GM19239 (cell line): Measurements from ENCODE around the gene BUD13.
"Not testable (repeated sequence)": the region's sequence is repeated elsewhere in the genome, so short reads cannot be mapped to it uniquely, and the experiment has no call there.

Experiments
- DNase-seq: peaks from one replicate; pipeline ENCODE4 v3.0.0; 2011; ENCODE audit warnings: low spot score; ENCODE audit not compliant: insufficient read length
- FAIRE-seq: peaks from 2 replicates; lab custom pipeline; 2011; peaks lifted over from hg19 to GRCh38; lab: Jason Lieb, UNC

The BUD13 gene

GRCh38 chr11:116771935-116772334 lies 852 bp downstream of the BUD13 start:
- no peak for DNase-seq
- no peak for FAIRE-seq

GRCh38 chr11:116762132-116762531 lies 10.7 kb downstream of the BUD13 start:
- DNase-seq (no peak), FAIRE-seq (no peak)

GRCh38 chr11:116756044-116756443 lies 16.7 kb downstream of the BUD13 start:
- not testable (repeated sequence) for FAIRE-seq, DNase-seq

- FAIRE-seq (no peak), DNase-seq (no peak)
Measured at GRCh38 chr11:116750070-116750718, 22.6 kb downstream of the BUD13 start.

DNA sequence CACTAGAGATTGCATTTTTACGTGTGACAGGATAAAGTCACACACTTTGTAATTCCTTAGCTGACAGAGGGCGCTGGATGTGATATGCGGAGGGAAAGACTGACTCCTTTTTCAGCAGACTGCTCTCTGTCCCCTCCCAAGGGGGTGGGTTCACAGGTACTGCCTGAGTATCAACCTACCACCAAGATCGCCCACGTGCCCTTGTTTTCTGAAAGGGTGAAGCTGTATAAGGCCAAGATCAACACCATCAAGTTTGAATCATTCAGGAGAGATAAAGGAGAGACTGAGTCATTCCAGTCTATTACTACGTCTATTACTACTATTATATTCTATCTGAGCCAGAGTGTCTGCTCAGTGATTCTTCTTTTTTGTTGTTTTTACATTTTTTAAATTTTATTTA lies 30.7 kb downstream of the BUD13 start:
- no peak for FAIRE-seq
- DNase-seq: no peak

DNA sequence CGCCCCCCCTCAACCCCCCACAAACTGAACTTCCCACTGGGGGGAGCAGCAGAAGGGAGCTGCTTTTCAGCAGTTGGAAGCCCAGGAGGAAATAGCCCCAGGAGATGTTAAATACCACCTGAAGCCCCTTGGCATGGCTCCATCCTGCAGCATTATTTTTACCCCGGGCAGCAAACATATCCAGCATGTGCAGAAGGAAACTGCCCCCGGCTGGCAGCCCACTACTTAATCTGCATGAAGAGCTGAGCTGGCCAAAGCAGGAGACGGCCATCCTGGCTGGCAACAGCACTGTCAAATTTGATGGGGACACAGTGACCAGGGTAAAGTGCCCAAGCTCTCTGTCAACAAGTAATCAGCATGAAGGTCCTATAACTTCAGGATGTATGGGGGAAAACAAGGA lies 32.0 kb downstream of the BUD13 start:
- no peak for DNase-seq

GRCh38 chr11:116738975-116739374 lies 33.8 kb downstream of the BUD13 start:
- no peak for DNase-seq

More for the DNA sequence above, 32.0 kb downstream of the BUD13 start:
- no peak for FAIRE-seq

GRCh38 chr11:116736763-116737162 lies 36.0 kb downstream of the BUD13 start:
- FAIRE-seq (no peak), DNase-seq (no peak)

More at GRCh38 chr11:116738975-116739374, 33.8 kb downstream of the BUD13 start:
- no peak for FAIRE-seq

DNA sequence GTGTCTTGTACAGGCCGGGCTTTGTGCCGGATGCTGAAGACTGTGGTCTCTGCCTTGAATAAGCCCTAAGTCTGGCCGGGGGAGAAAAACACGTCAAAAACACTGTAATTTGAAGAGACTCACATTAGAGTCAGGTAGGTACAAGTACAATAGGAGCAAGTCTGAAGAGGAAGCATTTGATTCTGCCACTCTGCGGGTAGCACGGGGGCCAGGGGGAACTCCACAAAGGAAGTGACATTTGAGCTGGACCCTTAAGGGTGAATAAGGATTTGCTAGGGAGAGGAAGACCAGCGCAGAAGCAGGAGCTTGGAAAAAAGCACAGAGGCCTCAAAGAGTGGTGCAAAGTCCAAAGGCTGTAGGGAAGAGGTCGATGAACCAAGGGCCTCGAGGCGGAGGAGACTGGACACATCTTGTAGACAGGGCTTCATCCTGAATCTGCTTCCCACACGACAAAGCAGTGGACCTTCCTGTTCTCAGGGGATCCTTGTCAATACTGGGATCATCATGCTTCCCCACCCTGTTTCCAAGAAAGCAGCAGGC lies 38.7 kb downstream of the BUD13 start:
- DNase-seq (no peak), FAIRE-seq (no peak)

DNA sequence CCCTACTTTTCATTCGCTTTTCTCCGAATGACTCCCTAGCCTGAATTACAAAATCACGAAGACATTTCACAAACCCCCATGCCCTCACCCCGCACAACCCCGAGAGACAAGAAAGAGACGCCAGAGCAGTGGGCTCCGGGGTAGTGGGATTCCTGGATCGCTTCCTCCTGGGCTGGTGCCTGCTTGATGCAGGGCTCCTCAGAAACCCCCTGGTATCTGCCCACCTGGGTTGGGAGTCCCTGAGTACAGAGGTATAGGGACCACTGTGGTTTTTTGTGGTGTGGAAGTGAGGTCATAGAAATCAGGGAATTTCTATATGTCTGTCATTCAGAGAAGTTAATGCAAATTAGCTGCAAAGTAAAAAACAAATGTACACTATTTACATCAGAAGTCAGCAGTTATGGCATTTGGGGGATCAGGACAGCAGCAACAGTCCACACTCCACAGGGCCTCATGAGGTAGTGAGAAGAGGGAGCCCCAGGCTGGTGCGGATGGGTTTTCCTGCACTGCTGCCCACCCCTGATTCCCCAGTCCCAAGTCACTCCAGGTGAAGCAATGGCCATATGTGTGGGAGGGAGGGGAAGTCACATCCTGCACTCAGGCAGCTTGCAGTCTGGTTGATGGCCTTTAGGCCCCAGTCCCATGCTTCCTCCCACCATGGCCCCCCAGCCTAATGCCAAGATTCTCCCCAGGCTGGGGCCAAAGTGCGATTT lies 39.6 kb downstream of the BUD13 start:
- no peak for DNase-seq
- no peak for FAIRE-seq

GRCh38 chr11:116732271-116733042 lies 40.3 kb downstream of the BUD13 start:
- DNase-seq (peak; percentile 82), FAIRE-seq (peak; percentile 95)

DNA sequence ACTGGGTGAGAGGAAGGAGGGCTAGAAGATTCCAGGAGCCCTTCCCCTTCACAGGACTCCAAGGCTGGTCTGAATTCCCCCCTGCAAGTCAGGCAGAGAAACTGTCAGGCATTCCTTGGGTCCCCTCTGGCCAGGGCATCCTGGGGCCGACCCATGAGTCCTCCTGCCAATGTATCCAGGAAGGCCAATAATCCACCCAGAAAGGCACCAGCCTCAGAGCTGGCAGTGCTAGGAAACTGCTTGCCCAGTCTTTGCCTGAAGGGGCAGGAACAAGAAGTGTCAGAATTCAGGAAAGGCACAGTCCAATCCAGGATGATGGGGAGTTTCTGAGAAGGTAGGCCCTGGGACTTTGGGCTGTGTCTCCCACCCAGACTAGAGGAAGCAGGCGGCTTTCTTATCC lies 41.0 kb downstream of the BUD13 start:
- FAIRE-seq: no peak
- DNase-seq: no peak

GRCh38 chr11:116731097-116731761 lies 41.6 kb downstream of the BUD13 start:
- no peak for DNase-seq

GRCh38 chr11:116730601-116731000 lies 42.2 kb downstream of the BUD13 start:
- FAIRE-seq (no peak), DNase-seq (no peak)

More at GRCh38 chr11:116731097-116731761, 41.6 kb downstream of the BUD13 start:
- FAIRE-seq: no peak

DNA sequence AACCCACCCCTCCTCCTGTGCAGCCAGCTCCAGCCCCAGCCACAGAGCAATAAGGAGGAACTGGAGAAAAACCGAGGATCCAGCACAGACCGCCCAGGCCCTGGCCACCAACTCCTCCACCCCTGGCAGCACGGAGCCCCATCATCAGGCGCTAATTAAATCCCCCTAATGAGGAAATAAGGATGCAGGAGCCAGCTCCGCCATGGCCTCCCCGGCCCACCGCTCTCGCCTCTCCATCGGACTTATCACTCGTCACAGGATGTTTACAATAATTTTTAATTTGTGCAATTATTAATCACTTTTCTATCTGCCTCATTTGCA lies 42.6 kb downstream of the BUD13 start:
- FAIRE-seq: no peak
- DNase-seq: no peak

- FAIRE-seq (no peak), DNase-seq (no peak)
Measured at GRCh38 chr11:116729501-116730240, 43.1 kb downstream of the BUD13 start.

DNA sequence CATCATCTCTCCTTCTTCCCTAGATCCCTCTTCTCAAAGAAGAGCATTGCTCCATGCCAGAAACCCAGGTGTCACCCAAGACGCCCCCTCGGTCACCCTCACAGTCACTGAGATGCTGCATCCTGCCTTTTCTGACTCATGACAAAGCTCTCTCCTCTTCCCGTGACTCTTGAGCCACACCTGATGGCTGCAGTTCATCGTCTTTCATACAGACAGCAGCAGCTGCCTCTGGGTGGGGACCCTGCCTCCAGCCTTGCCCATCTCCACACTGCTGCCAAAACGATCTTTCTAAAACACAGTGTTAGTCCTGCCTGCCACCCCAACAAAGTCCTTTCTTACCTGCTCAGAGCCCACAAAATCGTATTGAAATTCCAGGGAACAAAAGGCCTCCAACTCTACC lies 44.8 kb downstream of the BUD13 start:
- no peak for FAIRE-seq

GRCh38 chr11:116725434-116726221 lies 47.2 kb downstream of the BUD13 start:
- FAIRE-seq (no peak), DNase-seq (no peak)

More for the DNA sequence above, 44.8 kb downstream of the BUD13 start:
- DNase-seq: no peak

DNA sequence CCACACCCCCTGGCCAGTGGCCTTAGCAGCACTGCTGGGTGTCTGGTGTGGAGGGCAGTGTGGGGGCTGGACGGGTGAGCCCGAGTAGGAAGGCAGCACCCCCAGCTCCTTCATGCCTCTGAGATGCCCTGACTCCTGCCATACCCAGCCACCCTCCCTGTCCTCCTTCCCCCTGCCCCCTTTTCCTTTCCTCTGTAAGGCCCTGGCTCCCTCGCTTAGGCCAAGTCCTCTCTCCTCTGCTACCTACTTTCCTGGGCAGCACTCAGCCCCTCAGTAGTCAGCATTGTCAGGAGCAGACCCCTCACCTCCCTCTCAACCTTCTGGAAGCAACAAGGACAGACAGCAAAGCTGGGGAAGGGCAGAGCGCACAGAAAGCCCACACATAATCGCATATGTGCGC lies 48.0 kb downstream of the BUD13 start:
- no peak for FAIRE-seq
- DNase-seq: no peak
